Fibroblast of lung (primary cell): ENCODE measurements around the gene DHCR24. TPM values are rescaled to one million over a fixed set of nuclear protein-coding genes. Genes with fewer than 3 reads are reported as not detected.
A peak's percentile ranks its signal among the peaks of the same experiment; 100 is the strongest.

Experiments
- DNase-seq, 2 donors: peaks; one replicate each; pipeline versions ENCODE4 v3.0.0 to v3.0.0-alpha.2; 2010; ENCODE audit warnings: low read depth in 2 of 2
- H2AFZ ChIP-seq: 2 replicates; pipeline ENCODE4 v1.5.1; 2012; ENCODE audit warnings: low read length, control low read depth, inconsistent platforms
- H3K27ac ChIP-seq: 2 replicates; pipeline ENCODE4 v1.5.1; 2011; ENCODE audit warnings: low read length, control low read depth; ENCODE audit not compliant: insufficient read depth
- H3K27me3 ChIP-seq: 2 replicates; pipeline ENCODE4 v1.5.1; 2011; ENCODE audit warnings: mild to moderate bottlenecking, low read length; ENCODE audit not compliant: control insufficient read depth, insufficient read depth
- H3K36me3 ChIP-seq: 2 replicates; pipeline ENCODE4 v1.5.1; 2011; ENCODE audit warnings: low read length; ENCODE audit not compliant: control insufficient read depth, insufficient read depth
- H3K4me1 ChIP-seq: 2 replicates; pipeline ENCODE4 v1.5.1; 2011; ENCODE audit warnings: low read length; ENCODE audit not compliant: control insufficient read depth, insufficient read depth; ENCODE audit errors: extremely low read depth
- H3K4me2 ChIP-seq: 2 replicates; pipeline ENCODE4 v1.5.1; 2011; ENCODE audit warnings: low read length, control low read depth; ENCODE audit not compliant: insufficient read depth; ENCODE audit errors: extremely low read depth
- H3K4me3 ChIP-seq, 4 experiments: fragments of 200-600 bp in 1 of 4; sonication (generic) in 1 of 4; replicated peaks in 1 of 4; 2 replicates each; pipeline ENCODE4 v1.5.1; 2011 to 2016; ENCODE audit warnings: low read length in 4 of 4, low read depth in 3 of 4, mild to moderate bottlenecking in 3 of 4, control low read depth in 2 of 4, inconsistent platforms in 1 of 4, mixed read lengths in 1 of 4; ENCODE audit not compliant: insufficient read depth in 1 of 4; ENCODE audit errors: control extremely low read depth in 1 of 4
- H3K79me2 ChIP-seq: 2 replicates; pipeline ENCODE4 v1.5.1; 2012; ENCODE audit warnings: mild to moderate bottlenecking, low read length, inconsistent platforms; ENCODE audit not compliant: control insufficient read depth, insufficient read depth
- H3K9ac ChIP-seq: 2 replicates; pipeline ENCODE4 v1.5.1; 2011; ENCODE audit warnings: mild to moderate bottlenecking, low read length, control low read depth; ENCODE audit not compliant: insufficient read depth
- H3K9me3 ChIP-seq: 2 replicates; pipeline ENCODE4 v1.5.1; 2012; ENCODE audit warnings: low read depth, low read length; ENCODE audit not compliant: control insufficient read depth, insufficient read depth
- H4K20me1 ChIP-seq: 2 replicates; pipeline ENCODE4 v1.5.1; 2011; ENCODE audit warnings: low read length; ENCODE audit not compliant: control insufficient read depth, insufficient read depth; ENCODE audit errors: extremely low read depth
- CTCF ChIP-seq, 2 donors: IDR thresholded peaks in 1 of 2; conservative IDR thresholded peaks in 1 of 2; 1 replicate in 1 of 2; 2 replicates in 1 of 2; pipeline ENCODE4 v1.5.1; 2011 to 2012; ENCODE audit warnings: low read length in 2 of 2, control low read depth in 1 of 2, inconsistent platforms in 1 of 2, low read depth in 1 of 2, mild to moderate bottlenecking in 1 of 2
- EZH2 ChIP-seq: IDR thresholded peaks from 2 replicates; pipeline ENCODE4 v1.5.1; 2012; ENCODE audit warnings: low read length, control low read depth, mild to moderate bottlenecking; ENCODE audit errors: missing control alignments
- polyA plus RNA-seq, 2 donors: library from polyadenylated mRNA; depleted of rRNA in 1 of 2; stranded (reverse) in 1 of 2; unstranded in 1 of 2; fragments of >200 nt; gene quantifications; 2 replicates each; pipeline ENCODE4 v1.2.1, GENCODE V29; 2011 to 2012; ENCODE audit warnings: missing spikeins in 1 of 2
- total RNA-seq: library from RNA; depleted of rRNA; stranded (reverse); fragments of >200 nt; gene quantifications from 2 replicates; pipeline ENCODE4 v1.2.1, GENCODE V29; 2014

DHCR24 gene
- total and polyA plus RNA-seq, 2 donors (not counting 1 experiment from before 2014, with no cell fraction given): 217 to 329 TPM

- no peak overlapping the region for H3K4me3 ChIP-seq
- no peak overlapping the region for H3K9ac ChIP-seq
- no peak overlapping the region for H3K4me2 ChIP-seq
- H3K4me1 ChIP-seq: peaks cover 2% of the 10 kb centered on the region
- peaks cover 19% of the 10 kb centered on the region for H3K79me2 ChIP-seq
- no peak overlapping the region for H3K27ac ChIP-seq
- peaks cover 1% of the 10 kb centered on the region for H4K20me1 ChIP-seq
- no peak overlapping the region for H2AFZ ChIP-seq
- peaks cover 22% of the 10 kb centered on the region for H3K36me3 ChIP-seq
- DNase-seq: no peak
- TF ChIP-seq EZH2: no peak
- no peak for TF ChIP-seq CTCF (conservative IDR thresholded peaks at IDR 0.05 in 1 of 2, IDR thresholded peaks at IDR 0.05 in 1 of 2; ENCODE audit: low read depth in 1 of 2, low read length in 2 of 2)
- H3K27me3 ChIP-seq: no peaks in the 10 kb centered on the region
- H3K9me3 ChIP-seq: no peaks in the 10 kb centered on the region
Measured at GRCh38 chr1:54876814-54877213, 10.2 kb downstream of the DHCR24 start.

GRCh38 chr1:54875000-54875399 lies 12.0 kb downstream of the DHCR24 start:
- H4K20me1 ChIP-seq: peaks cover 1% of the 10 kb centered on the region
- H3K9me3 ChIP-seq: no peaks in the 10 kb centered on the region
- H3K27ac ChIP-seq: no peak overlapping the region
- no peak for DNase-seq
- H3K27me3 ChIP-seq: no peaks in the 10 kb centered on the region
- no peak overlapping the region for H3K9ac ChIP-seq
- no peak overlapping the region for H2AFZ ChIP-seq
- H3K36me3 ChIP-seq: peaks cover 25% of the 10 kb centered on the region
- H3K4me3 ChIP-seq: no peak overlapping the region
- peaks cover 2% of the 10 kb centered on the region for H3K4me1 ChIP-seq
- TF ChIP-seq CTCF (conservative IDR thresholded peaks at IDR 0.05 in 1 of 2, IDR thresholded peaks at IDR 0.05 in 1 of 2; ENCODE audit: low read depth in 1 of 2, low read length in 2 of 2) (no peak), EZH2 (no peak)
- no peak overlapping the region for H3K4me2 ChIP-seq
- H3K79me2 ChIP-seq: peaks cover 11% of the 10 kb centered on the region

GRCh38 chr1:54874079-54874830 lies 12.7 kb downstream of the DHCR24 start:
- Histone ChIP-seq H3K27me3 (no peaks in the 10 kb centered on the region), H3K9me3 (no peaks in the 10 kb centered on the region), H3K4me2 (peak overlapping the region; percentile 17), H3K4me3 (no peak overlapping the region), H3K79me2 (peaks cover 7% of the 10 kb centered on the region), H4K20me1 (peaks cover 1% of the 10 kb centered on the region), H3K4me1 (peaks cover 2% of the 10 kb centered on the region), H3K9ac (no peak overlapping the region), H3K27ac (no peak overlapping the region), H3K36me3 (peaks cover 23% of the 10 kb centered on the region), H2AFZ (no peak overlapping the region)
- TF ChIP-seq EZH2 (no peak), CTCF (conservative IDR thresholded peaks at IDR 0.05 in 1 of 2, IDR thresholded peaks at IDR 0.05 in 1 of 2; ENCODE audit: low read depth in 1 of 2, low read length in 2 of 2) (no peak)
- no peak for DNase-seq
